GM12874 (cell line): ENCODE data around the gene PLEKHM3.
A peak's percentile ranks its signal among the peaks of the same experiment; 100 is the strongest.

ENCODE experiments used
- TF ChIP-seq, protein P1 (sequence below): IDR thresholded peaks from 2 replicates; pipeline ENCODE4 v1.5.1; 2011; ENCODE audit warnings: low read depth, mild to moderate bottlenecking, control low read depth, low read length, moderate library complexity; ENCODE audit not compliant: insufficient read depth

The PLEKHM3 gene

DNA sequence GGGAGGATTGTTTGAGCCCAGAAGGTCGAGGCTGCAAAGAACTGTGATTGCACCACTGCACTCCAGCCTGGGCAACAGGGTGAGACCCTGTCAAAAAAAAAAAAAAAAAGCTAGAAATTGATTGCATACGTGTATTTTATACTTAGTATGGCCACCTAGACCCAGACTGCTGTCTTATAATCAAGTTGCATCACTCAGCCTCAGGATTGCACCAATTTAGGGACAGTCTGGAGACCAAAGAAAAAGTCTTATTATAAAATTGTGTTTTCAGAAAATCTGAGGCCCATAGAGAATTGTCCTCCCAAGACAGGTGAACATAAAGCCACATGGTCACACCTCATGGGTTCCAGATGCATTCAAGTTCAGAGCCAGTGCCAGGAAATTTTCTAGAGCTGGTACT, 17.1 kb upstream of the PLEKHM3 start:
- TF ChIP-seq, protein P1, sequence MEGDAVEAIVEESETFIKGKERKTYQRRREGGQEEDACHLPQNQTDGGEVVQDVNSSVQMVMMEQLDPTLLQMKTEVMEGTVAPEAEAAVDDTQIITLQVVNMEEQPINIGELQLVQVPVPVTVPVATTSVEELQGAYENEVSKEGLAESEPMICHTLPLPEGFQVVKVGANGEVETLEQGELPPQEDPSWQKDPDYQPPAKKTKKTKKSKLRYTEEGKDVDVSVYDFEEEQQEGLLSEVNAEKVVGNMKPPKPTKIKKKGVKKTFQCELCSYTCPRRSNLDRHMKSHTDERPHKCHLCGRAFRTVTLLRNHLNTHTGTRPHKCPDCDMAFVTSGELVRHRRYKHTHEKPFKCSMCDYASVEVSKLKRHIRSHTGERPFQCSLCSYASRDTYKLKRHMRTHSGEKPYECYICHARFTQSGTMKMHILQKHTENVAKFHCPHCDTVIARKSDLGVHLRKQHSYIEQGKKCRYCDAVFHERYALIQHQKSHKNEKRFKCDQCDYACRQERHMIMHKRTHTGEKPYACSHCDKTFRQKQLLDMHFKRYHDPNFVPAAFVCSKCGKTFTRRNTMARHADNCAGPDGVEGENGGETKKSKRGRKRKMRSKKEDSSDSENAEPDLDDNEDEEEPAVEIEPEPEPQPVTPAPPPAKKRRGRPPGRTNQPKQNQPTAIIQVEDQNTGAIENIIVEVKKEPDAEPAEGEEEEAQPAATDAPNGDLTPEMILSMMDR = no peak

- TF ChIP-seq, protein P1 = no peak
Measured at GRCh38 chr2:208042041-208042440, 16.7 kb upstream of the PLEKHM3 start.

DNA sequence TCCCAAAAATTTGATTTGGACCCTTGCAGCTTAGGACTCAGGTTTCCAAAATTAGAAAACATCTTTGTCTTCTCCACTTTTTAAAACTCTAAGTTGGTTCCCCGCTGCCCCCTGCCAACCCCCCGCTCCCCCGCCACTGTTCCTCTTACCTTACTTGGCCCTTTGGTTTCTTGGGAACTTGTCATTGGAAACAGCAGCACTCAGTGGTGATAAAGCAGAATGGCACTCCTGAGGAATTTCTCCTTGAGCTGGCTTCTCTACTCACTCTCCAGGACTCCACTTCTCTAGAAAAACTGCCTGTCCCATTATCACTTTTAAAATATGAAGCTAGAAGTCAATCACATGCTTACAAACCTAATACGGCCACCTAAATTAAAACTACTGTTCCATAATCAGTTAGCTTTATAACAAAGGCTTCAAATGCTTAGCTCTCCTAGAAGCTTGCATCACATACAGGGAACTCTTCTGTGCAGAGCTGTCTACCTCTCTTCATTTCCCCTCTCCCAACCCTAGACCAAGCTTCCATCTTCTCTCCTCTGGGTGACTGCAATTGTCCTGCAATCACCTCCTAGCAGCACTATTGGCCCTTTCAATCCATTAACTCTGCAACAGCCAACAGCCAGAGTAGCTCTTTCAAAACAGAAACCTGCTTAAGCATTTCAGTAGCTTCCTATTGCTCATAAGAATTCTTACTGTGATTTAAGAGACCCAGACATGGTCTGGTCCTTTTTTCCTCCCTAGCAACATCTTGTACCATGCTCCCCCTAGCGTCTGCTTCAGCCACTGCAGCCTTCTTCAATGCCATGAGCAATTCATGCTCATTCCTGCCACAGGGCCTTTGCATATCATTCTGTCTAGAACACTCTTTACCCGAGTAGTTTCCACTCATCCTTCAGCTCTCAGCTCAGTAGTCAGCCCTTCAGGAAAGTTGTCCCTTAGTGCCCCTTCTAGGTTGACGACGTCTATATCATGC, 15.2 kb upstream of the PLEKHM3 start:
- TF ChIP-seq, protein P1 = peak; percentile 84

GRCh38 chr2:208039376-208040110, 14.2 kb upstream of the PLEKHM3 start:
- TF ChIP-seq, protein P1 = no peak

DNA sequence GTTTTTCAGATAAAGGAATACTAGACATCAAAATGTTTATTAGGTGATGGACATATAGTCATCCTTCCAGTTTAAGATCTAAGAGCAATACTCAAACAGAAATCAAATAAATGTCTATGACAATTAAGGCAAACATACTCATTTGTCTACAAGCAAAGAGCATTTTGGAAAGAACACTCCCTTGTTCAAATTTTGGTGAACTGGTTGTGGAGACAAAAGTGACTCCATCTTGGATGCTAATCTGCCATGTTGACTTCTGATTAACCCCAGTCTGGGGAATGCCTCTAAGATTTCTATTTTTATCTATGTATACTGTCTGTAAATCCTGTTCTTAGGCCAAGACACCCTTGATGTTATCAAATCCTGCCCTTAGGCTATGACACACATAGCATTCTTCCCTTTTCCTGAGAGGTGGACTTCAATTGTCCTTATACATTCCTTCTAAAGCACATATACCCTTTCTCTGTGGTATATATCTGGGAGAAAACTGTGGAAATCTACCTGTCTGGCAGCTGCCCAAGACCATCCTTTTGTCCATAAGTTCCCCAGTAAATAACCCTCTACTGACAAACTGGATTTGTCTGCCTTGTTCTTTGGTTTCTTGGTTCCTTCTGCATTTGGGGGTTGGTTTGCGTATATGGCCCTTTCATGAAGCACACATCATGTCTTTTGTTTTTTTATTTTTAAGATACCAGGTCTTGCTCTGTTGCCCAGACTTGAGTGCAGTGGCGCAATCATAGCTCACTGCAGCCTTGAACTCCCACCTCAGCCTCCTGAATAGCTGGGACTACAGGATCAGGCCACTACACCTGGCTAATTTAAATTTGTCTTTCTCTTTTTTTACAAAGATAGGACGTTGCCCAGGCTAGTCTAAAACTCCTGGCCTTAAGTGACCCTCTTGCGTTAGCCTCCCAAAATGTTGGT, 12.5 kb upstream of the PLEKHM3 start:
- TF ChIP-seq, protein P1 = no peak

- TF ChIP-seq, protein P1 = no peak
Measured at GRCh38 chr2:208036357-208036756, 11.0 kb upstream of the PLEKHM3 start.
